Tibial nerve (tissue), 4 donors: ENCODE measurements around the gene TUBB4B.

Experiments used
- EP300 ChIP-seq, 2 donors: sonication (generic); formaldehyde crosslinking; IDR thresholded peaks; one replicate each; pipeline ENCODE4 v1.6.1; 2017; ENCODE audit warnings: antibody characterized with exemption in 2 of 2, mild to moderate bottlenecking in 1 of 2
- POLR2A ChIP-seq, 2 donors: fragments of 450-650 bp; IDR thresholded peaks; one replicate each; pipeline ENCODE4 v1.6.1; 2017; ENCODE audit warnings: antibody characterized with exemption in 2 of 2, mild to moderate bottlenecking in 2 of 2, moderate library complexity in 2 of 2
- TF ChIP-seq, protein P1 (sequence below), 5 experiments: fragments of 200-600 bp in 3 of 5; fragments of 450-650 bp in 2 of 5; sonication (generic) in 3 of 5; IDR thresholded peaks; one replicate each; pipeline ENCODE4 v1.5.1; 2016 to 2019; ENCODE audit warnings: antibody characterized with exemption in 5 of 5, mild to moderate bottlenecking in 3 of 5, moderate library complexity in 2 of 5

DNA sequence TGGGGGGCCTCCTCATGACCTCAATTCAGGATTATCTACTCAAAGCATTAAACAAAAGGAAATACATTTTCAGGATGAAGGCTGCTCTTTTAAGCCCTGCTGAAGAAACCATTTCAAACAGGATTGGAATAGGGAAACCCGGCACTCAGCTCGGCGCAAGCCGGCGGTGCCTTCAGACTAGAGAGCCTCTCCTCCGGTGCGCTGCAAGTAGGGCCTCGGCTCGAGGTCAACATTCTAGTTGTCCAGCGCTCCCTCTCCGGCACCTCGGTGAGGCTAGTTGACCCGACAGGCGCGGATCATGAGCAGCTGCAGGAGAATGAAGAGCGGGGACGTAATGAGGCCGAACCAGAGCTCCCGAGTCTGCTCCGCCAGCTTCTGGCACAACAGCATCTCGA, 36.4 kb upstream of the TUBB4B start:
- no peak for TF ChIP-seq EP300 (IDR thresholded peaks at IDR 0.05)
- TF ChIP-seq, protein P1, sequence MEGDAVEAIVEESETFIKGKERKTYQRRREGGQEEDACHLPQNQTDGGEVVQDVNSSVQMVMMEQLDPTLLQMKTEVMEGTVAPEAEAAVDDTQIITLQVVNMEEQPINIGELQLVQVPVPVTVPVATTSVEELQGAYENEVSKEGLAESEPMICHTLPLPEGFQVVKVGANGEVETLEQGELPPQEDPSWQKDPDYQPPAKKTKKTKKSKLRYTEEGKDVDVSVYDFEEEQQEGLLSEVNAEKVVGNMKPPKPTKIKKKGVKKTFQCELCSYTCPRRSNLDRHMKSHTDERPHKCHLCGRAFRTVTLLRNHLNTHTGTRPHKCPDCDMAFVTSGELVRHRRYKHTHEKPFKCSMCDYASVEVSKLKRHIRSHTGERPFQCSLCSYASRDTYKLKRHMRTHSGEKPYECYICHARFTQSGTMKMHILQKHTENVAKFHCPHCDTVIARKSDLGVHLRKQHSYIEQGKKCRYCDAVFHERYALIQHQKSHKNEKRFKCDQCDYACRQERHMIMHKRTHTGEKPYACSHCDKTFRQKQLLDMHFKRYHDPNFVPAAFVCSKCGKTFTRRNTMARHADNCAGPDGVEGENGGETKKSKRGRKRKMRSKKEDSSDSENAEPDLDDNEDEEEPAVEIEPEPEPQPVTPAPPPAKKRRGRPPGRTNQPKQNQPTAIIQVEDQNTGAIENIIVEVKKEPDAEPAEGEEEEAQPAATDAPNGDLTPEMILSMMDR (IDR thresholded peaks at IDR 0.05) = no peak
- no peak for TF ChIP-seq POLR2A (IDR thresholded peaks at IDR 0.05)
